ENCODE results near the gene PRRC2B.

DNA sequence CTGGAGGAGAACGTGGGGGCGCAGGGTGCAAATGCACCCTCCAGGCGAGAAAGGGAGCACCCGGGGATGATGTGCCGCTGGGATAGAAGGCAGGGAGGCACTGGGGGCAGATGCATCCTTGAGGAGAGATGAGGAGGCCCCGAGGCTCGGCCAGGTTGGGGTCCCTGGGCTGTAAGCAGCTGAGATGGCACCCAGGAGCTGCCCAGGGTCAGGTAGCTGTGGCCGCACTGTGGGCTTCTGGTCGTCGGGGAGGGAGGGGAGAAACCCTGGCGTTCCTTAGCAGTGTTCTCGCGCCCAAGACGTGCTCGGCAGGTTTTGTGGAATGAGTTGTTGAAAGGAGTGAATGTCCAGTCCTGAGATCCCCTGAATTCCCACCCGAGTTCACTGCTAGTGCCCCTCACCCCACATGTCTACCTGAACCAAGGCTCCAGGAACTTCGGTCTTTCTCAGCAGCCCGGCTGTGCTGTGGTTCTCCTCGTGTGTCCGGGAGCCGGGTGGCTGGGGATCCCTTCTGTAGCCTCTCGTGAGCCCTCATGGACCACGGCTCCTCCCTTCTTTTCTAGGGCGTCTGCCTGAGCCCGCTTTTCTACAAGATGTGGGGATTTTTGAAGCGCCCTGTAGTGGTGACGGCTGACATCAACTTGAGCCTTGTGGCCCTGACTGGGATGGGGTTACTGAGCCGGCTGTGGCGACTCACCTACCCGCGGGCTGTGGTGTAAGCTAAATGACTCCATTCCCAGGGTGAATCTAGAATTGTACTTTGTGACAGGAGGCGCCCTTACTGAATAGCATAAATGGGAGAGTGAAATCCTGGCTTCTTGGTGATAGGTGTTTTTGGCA, 110.0 kb downstream of the PRRC2B start:
- TF ChIP-seq POLR2A (IDR thresholded peaks at IDR 0.05): no peak
- TF ChIP-seq, protein P1, sequence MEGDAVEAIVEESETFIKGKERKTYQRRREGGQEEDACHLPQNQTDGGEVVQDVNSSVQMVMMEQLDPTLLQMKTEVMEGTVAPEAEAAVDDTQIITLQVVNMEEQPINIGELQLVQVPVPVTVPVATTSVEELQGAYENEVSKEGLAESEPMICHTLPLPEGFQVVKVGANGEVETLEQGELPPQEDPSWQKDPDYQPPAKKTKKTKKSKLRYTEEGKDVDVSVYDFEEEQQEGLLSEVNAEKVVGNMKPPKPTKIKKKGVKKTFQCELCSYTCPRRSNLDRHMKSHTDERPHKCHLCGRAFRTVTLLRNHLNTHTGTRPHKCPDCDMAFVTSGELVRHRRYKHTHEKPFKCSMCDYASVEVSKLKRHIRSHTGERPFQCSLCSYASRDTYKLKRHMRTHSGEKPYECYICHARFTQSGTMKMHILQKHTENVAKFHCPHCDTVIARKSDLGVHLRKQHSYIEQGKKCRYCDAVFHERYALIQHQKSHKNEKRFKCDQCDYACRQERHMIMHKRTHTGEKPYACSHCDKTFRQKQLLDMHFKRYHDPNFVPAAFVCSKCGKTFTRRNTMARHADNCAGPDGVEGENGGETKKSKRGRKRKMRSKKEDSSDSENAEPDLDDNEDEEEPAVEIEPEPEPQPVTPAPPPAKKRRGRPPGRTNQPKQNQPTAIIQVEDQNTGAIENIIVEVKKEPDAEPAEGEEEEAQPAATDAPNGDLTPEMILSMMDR (IDR thresholded peaks at IDR 0.05): no peak
- no peak for TF ChIP-seq POLR2AphosphoS5 (IDR thresholded peaks at IDR 0.05)
- TF ChIP-seq EP300 (IDR thresholded peaks at IDR 0.05): no peak
